Bone marrow (tissue), 2 donors: ENCODE measurements around the gene VAV3.

Experiments used
- DNase-seq, 2 donors: peaks; one replicate each; lab custom pipeline; 2025; lab: John Stamatoyannopoulos, UW

The VAV3 gene

DNA sequence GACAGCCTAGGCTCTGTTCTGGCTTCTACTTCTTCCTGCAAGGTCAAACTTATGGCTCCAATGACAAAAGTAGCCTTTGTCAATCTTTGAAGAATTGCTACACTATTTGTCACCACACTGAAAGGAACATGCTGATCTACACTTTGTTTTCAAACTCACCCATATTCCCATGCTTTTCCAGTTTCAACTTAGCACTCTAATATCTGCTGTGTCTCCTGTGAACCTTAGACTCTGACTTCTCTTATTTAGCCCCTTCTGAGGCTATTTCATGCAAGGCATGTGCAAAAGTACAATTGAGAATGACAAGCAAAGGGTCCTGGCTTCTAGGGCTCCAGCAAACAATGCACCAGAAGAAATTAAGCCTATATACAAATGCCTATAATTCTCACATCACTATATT is 374.9 kb downstream of the VAV3 start:
- DNase-seq: no peak

DNA sequence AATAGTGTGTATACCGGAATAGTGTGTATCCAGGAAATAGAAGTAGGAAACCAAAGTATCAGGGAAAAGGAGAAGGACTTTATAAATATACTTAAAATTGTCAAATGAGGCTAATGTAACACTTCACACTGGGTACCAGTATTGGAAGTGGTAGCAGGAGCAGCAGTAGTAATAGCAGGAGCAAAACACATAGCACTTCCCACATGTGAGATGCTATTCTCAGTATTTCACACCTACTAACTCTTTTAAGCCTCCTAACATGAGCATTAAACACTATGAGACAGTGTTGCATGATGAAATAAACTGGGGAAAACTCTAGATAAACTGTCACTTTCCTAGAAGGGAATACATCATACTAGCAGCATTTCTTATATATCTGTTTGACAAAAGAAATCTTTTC is 376.7 kb downstream of the VAV3 start:
- no peak for DNase-seq

DNA sequence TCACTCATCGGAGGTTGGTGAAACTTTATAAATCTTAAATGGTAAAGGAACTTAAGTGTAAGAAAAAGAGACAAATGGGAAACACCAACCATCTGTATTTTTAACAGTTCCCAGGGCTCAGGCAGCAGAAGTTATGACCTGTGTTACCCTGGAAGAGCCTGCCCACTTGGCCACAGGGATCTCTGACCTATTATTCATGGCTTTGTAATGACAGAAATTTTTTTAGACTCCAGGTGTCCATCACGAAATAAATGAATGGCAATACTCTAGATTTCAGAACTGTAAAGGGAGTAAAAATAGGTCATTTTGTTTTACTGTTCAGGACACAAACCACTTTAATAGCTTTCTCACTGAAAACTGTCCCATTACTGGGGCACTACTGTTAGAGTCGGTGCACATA is 389.8 kb downstream of the VAV3 start:
- no peak for DNase-seq

DNA sequence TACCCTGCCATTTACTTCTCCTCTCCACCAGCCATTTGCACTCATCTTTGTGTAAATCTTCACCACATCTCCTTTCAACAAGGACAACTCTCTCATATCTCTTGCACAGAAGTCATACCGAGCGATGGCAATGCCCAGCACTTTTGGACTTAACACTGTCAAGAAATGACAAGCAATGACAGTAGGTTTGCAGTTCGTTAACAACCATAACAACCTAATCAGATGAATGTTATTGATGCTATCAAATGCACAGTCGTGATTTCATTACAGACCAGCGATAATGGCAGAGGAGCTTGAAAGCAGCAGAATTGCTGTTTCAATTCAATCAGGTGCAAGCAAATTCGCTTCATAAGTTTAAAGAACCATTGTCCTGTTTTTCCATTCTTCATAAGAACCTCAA is 390.9 kb downstream of the VAV3 start:
- no peak for DNase-seq

DNA sequence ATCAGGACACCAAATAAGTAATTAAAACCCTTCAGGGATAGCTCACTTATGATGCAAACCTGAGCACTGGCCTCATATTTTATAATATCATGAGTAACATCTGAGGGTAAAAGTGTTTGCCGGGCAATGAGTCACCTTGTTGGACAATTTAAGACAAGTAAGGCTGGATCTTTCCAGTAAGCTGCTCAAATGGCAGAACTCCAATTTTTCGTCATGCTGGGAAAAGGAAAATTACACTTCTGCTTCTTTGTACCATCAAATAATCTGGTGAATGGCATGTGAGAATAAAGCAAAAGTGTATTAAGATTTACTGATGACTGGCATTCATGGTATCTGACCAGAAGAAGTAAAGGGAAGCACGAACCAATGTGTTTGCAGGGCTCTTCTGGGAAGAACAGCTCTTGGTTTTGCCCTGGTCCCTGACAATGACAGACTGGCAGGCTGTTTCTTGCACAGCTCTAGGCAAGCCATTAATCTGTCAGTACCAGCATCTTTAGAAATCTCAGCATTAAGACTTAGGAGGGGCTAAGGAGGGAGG is 392.2 kb downstream of the VAV3 start:
- DNase-seq: no peak

DNA sequence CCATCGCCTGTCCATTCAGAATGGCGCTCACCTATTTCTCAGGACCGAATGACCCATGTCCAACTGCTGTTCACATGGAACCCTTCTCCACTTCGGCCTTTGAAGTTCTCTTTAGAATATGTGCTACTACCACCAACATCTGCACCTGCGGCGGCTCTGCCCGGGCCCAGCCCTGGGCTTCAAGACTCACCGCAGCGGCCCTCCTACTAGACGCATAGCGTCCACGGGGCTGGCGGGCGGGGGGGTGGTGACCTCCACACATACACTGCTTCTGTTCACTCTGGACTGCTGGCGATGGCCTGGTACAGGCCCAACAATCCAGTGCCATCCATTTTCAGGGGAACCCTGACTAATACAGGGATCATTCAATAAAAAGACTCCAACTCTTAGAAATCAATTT is 394.2 kb downstream of the VAV3 start:
- no peak for DNase-seq

DNA sequence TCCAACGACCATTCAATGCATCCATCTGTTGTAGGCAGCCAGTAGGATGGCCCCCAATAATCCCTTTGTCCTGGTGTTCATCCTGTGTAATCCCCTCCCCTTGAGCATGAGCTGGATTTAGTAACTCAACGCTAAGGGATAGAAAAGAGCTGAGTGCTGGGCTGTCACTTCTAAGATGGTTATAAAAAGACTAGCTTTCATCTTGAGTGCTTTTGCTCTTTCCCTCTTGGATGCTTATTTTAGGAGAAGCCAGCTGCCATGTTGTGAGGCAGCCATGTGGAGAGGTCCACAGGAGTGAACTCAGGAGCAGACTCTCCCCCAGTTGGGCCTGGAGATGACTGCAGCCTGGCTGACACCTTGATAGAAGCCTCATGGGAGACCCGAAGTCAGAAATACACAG is 401.5 kb downstream of the VAV3 start:
- no peak for DNase-seq

DNA sequence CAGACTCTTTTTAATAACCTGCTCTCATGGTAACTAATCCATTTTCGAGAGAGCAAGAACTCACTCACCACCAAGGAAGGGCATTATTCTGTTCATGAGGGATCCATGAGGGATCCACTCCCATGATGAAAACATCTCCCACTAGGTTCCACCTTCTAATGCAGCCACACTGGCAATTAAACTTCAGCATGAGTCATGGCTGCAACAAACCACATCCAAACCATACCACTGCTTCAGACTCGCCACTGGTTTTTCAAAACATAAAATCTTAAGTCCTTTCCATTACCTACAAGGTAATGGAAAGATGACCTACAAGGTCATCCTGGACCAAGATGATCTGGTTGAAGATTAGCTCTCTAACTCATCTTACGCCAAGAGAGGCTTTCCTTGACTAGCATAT is 405.1 kb downstream of the VAV3 start:
- DNase-seq: no peak

DNA sequence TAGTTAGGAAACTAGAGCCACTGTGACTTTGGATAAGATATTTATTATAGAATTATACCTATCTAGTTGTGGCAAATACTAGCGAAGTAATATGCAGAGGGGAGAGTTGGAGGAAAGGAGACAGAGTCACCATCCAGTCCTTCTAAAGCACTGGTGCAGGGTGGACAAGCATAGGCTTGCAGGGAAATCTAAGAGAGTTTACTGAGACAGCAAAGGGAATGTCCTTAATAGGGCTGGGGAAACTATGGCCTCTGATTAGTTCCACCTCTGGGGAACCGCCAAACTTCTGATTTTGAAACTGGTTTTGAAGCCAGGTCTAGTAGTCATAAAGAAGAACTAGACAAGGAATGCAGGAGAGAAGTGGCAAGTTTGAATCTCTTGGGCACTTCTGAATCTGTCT is 407.9 kb downstream of the VAV3 start:
- DNase-seq: no peak

DNA sequence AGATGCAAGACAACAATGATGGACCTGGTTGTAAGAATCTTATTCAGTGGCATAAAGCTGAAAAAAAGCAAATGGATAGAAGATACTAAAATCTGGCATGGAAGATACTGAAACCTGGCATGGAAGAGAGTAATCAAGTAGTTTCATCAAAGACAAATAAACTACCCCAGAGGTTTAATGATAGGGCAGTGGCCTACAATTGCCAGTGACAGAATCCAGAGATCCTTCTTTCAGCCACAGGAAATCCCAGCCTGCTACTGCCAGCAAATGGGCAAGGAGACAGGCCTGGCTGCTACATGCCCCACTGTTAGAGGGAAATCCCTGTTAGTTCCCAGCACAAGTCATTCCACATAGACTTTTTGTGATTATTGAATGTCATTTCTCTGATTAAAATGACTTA is 409.4 kb downstream of the VAV3 start:
- DNase-seq: no peak

DNA sequence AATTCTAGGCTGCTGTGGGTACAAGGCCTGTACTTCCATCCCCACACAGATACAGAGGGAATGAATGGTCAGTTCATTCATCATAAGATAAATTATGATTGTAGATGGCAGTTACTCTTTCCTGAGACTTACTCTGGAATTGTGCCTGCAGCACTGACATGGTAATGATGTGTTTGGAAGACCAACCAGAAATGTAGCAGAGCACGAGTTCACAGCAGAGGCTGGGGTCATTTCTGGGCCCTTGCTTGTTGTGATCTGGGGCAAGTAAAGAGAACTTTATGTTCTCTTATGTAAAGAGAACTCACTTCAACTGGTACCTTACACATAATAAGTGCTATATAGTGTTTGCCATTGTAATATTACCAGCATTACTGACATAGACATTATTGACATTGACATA is 412.2 kb downstream of the VAV3 start:
- DNase-seq: no peak

DNA sequence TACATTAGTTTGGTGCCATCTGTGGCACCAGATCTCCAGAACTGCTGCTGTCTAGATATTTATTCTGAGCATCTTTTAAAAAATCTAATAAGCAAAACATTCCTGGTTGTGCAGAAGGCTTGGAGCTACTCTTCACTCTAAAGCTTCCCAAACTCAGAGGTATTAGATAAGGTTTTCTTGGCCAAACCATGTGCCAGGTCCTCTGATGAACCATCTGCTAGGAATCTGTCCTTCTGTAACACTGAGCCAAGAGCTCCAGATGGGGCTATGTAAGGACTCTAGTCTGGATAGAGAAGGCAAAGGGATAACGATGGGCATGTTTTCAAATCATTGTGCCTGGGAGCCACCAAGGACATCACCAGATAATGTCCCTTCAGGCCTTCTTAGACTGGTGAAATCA is 413.5 kb downstream of the VAV3 start:
- DNase-seq: no peak

DNA sequence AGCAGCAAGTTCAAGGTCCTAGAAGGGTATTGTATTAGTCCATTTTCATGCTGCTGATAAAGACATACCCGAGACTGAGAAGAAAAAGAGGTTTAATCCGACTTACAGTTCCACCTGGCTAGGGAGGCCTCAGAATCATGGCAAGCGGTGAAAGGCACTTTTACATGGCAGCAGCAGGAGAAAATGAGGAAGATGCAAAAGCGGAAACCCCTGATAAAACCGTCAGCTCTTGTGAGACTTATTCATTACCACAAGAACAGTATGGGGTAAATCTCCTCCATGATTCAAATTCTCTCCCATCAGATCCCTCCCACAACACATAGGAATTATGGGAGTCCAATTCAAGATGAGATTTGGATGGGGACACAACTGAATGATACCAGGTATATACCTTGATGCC is 414.6 kb downstream of the VAV3 start:
- DNase-seq: no peak

DNA sequence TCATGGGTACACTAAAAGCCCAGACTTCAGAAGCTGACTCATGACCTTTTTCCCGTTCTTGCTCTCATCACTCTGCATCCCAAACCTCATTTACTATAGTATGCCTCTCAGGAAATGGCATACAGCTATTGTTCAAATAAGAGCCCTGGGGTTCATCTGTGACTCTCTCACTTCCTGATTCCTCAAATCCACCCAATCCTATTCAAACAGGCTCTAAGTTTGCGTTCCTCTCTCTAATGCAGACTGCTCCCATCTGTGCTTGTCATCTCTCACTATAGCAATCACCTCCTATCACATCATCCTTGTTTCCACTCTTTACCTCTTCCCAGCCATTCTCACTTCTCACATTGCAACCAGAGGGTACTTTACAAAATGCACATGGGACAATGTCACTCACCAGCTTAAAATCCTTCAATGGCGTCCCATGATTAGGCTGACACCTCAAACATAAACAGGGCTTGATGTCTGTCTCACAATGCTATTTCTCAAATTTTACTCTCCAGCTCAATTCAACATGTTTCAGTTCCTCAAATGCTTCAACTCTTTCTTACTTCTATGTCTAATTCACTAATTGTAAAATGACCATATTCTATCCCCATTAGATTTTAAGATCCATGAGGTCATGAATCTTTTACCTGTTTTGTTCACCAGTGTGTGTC is 415.7 kb downstream of the VAV3 start:
- no peak for DNase-seq

DNA sequence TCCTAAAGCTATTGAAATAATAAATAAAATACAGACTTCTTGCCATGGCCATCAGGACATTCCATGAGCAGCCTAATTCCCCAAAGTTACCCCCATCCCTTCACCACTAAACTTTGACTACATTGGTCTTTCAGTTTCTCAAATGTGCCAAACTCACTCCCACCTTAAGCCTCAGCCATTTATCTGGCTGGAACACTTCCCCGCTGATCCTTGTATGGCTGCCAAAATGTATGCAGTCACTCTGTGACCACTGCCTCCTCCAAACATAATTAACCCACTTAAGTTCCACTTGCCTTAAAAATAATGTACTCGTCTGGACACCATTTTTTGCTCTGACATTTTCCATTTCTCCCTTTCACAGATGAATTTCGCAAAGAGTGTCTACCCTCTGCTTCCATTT is 416.7 kb downstream of the VAV3 start:
- no peak for DNase-seq

DNA sequence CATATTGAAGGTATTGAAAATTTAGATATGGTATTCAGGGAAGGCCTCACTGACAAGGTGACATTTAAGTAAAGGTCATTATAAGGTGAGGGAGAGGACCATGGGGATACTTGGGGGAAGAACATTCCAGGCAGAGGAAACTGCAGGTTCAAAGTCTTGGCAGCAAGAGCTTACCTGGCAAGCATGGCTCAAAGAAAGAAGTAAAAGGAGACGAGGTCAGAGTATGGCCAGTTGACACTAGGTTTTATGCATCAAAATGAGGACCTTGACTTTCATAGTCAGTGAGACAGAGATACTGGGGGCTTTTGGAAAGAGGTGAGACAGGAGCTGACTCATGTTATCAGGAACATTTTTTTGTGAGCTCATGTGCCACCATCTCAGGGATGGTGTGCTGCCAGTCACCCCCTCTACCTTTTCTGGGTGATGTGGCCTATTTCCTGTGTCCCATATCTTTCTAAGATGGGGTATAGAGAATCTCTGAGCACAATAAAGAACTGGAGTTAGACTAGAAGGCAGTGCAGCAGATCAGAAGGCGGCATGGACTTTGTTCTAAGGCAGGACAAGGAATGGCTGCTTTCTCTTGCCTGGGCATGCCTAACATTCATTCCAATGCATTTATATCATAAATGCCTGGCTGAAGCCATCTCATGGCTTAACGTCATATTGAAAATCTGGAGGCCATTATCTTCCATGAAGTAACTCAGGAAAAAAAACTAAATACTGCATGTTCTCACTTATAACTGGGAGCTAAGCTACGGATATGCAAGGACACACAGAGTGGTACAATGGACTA is 417.4 kb downstream of the VAV3 start:
- DNase-seq: no peak

DNA sequence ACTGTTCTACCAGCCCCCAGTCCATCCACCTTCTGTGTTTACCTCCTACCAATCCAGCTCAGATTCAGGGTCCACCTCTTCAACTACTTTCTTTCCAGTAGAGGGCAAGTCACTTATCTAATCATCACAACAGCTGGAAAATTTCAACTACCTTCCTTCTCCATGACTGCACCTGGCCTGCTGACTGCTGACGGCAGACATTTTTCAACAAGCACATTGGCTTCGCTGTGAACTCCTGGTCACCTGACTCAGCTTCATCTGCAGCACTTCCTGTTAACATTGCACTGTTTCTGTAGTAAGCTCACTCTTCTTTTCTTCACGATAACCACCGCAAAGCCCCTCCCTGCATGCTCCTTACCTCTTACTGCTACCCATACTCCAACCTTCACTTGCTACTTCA is 418.4 kb downstream of the VAV3 start:
- no peak for DNase-seq

DNA sequence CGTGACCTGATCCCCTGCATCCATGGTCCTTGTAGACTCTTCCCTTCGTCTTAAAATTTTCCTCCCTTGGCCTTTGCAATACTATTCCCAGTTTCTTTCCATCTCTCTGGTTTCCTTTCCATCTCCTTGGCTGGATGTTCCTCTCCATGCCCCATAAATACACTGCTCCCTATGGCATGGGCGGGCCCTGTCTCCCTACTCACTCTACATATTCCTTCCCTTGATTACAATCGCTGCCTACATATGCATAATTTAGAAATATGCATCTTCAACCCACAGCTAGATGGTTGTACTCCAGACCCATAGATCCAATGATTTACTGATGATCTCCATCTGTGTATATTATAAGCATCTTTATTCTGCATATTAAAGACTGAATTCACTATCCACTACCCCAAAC is 419.1 kb downstream of the VAV3 start:
- no peak for DNase-seq

DNA sequence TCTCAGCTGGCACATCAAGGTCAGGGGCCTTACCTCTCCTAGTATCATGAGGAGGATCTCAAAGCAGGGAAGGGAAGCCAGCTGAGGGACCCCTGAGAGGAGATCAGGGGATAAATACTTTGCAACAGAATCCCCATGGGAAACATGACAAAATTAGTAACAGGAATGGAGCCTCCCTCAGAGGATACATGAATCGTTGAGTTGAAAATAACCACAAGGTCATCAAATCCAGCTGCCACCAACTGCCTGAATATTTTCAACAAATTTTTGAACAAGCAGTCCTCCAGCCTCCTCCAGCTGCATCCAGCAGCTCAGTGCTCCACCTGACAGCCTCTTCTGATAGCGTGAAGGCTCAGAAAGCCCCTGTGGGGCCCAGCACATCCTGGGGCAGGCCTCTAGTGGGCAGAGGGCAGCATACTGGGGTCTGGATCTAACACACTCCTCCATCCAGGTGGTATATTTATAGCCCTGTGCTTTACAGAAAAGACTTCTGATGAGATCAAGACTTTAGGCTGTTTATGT is 419.9 kb downstream of the VAV3 start:
- no peak for DNase-seq

DNA sequence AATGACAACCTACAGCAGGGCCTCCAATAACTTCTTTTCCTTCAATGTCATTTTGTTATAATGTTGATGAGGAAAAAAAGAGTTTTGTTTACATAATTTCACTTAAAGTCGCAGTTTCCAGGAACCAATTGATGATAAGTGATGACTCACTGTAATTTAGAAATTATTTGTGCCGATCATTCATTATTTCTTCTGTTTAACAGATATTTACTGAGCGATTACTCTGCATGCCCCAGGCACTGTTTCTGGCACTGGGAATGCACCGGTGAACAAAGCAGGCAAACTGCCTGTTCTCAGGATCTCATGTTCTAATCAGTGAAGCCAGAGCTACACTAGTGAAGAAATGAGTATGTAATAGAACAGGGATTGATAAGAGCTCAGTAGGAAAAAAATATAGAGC is 420.7 kb downstream of the VAV3 start:
- DNase-seq: no peak

DNA sequence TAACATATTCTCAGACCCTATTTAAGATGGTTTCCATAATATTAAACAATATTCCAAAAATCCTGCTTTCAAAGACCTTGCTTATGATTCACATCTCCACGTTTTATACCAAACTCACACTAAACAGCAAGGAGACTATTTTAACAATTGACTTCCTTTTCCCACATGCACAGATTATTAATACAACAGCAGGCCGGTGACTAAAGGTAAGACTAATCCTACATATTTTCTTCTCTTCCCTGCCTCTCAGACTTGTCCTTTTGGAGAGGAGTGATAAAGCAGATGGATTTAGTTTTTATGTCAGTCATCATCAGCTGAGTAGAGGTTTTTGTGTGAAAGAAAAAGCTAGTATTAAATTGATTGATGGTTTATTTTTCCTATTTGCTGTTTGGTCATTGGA is 423.6 kb downstream of the VAV3 start:
- DNase-seq: no peak

DNA sequence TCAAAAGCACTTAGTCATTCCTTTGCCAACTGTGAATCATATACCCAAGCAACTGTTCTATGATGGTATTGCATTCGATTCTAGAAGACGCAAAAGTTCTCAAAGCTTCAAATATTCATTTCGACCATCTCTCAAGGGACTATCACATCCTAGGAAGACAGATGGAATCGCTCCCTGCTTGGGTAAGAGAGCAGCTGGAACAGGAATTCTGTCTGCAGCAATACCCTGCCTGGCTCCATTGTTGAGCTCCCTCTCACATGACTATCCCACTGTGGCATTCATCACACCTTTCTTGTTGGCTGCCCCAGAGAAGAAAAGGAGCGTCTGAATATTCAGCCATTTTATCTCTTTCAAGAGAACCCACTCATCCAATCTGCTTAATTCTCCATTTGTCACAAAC is 426.5 kb downstream of the VAV3 start:
- DNase-seq: no peak

DNA sequence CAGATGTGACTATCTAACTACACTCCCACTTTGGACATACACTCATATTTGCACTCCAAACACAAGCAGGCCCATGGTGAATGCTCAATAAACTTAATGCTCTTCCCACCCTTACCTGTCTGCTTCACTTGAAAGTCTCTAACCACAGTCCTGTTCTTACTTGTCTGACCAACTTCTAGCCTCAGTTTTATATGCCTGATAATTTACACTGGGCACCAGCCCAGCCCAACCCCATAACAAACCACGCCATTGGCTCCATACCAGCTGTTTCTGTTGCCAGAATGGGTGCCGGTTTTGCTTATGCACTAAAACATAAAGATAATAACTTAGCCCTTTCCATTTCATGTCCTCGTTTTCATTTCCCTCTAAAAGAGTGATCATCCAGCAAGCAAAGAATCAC is 428.7 kb downstream of the VAV3 start:
- DNase-seq: no peak

DNA sequence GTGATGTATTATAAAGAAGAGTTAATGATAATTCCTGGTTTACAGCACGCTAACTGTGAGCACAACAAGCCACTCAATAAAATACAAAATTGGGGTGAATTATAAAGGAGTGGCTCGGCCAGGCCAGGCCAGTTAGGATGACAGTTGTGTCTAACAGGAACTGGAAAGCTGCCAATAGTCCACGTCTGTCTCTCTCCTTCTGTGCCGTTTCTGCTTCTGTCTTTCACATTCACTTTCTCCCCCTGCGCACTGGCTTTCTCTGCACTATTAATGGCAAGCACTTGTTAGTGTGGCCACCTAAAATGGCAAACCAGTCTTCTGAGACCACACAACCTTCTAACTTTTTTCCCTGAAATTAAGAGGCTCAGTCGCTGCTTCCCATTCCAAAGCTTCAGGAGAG is 429.9 kb downstream of the VAV3 start:
- DNase-seq: no peak
